IMR-90 (cell line): ENCODE results near the gene EDDM13. TPM values are rescaled to one million over a fixed set of nuclear protein-coding genes. Genes with fewer than 3 reads are reported as not detected.
"Not testable (repeated sequence)": the region's sequence is repeated elsewhere in the genome, so short reads cannot be mapped to it uniquely, and the experiment has no call there.

Source experiments
- ATAC-seq: fragments of 200-7000 bp; cut with Tn5 transposase; 2 replicates; pipeline ENCODE4 v1.9.1; 2020; ENCODE audit warnings: low read depth, mild to moderate bottlenecking, moderate library complexity
- BruUV-seq: library from RNA; stranded (reverse); fragments of 400-500 nt; replicated peaks from 2 replicates; lab custom pipeline; 2021; lab: Mats Ljungman, UMichigan
- CTCF ChIA-PET: fragments of 300-600 bp; formaldehyde crosslinking; extraction: SDS; loops from one replicate; lab custom pipeline; 2021; ENCODE audit warnings: antibody characterized with exemption; lab: Yijun Ruan, JAX
- POLR2A ChIA-PET: fragments of 300-600 bp; sonication (Branson Sonifier 250); formaldehyde crosslinking; loops from one replicate; lab custom pipeline; 2022; ENCODE audit warnings: antibody characterized with exemption; ENCODE audit not compliant: unreplicated experiment; lab: Charles Lee
- DNase-seq: peaks from one replicate; pipeline ENCODE4 v3.0.0; 2013
- H2AFZ ChIP-seq: replicated peaks from 2 replicates; pipeline ENCODE3; 2013; ENCODE audit warnings: low read length, mild to moderate bottlenecking; ENCODE audit not compliant: poor library complexity
- H2AK5ac ChIP-seq: 2 replicates; pipeline ENCODE4 v1.6.1; 2013; ENCODE audit warnings: low read depth, low read length, inconsistent platforms
- H2AK9ac ChIP-seq: replicated peaks from 2 replicates; pipeline ENCODE3; 2013; ENCODE audit warnings: mild to moderate bottlenecking, low read depth, low read length, moderate library complexity; ENCODE audit not compliant: poor library complexity
- H2BK120ac ChIP-seq: 2 replicates; pipeline ENCODE4 v1.6.1; 2013; ENCODE audit warnings: low read depth, low read length, inconsistent platforms
- H2BK15ac ChIP-seq: 3 replicates; pipeline ENCODE4 v1.6.1; 2013; ENCODE audit warnings: low read depth, low read length, inconsistent platforms
- H2BK20ac ChIP-seq: 2 replicates; pipeline ENCODE4 v1.6.1; 2013; ENCODE audit warnings: low read depth, mild to moderate bottlenecking, inconsistent platforms, low read length, moderate library complexity
- H2BK5ac ChIP-seq: 2 replicates; pipeline ENCODE4 v1.6.1; 2013; ENCODE audit warnings: mild to moderate bottlenecking, low read depth, low read length, inconsistent platforms; ENCODE audit not compliant: poor library complexity, severe bottlenecking
- H3K14ac ChIP-seq: replicated peaks from 2 replicates; pipeline ENCODE4 v1.6.1; 2013; ENCODE audit warnings: low read depth, low read length, inconsistent platforms
- H3K18ac ChIP-seq: 2 replicates; pipeline ENCODE4 v1.6.1; 2013; ENCODE audit warnings: low read depth, low read length, control low read depth
- H3K23ac ChIP-seq: 2 replicates; pipeline ENCODE4 v1.6.1; 2013; ENCODE audit warnings: low read depth, low read length, inconsistent platforms
- H3K27ac ChIP-seq: 2 replicates; pipeline ENCODE4 v1.5.1; 2013; ENCODE audit warnings: mild to moderate bottlenecking, control low read depth, low read length; ENCODE audit not compliant: insufficient read depth
- H3K27me3 ChIP-seq: 2 replicates; pipeline ENCODE4 v1.6.1; 2013; ENCODE audit warnings: low read length; ENCODE audit not compliant: control insufficient read depth, insufficient read depth
- H3K36me3 ChIP-seq: 2 replicates; pipeline ENCODE4 v1.6.1; 2013; ENCODE audit warnings: low read length, mixed read lengths; ENCODE audit not compliant: control insufficient read depth, insufficient read depth
- H3K4ac ChIP-seq: 2 replicates; pipeline ENCODE4 v1.6.1; 2013; ENCODE audit warnings: low read depth, low read length, inconsistent platforms
- H3K4me1 ChIP-seq: 2 replicates; pipeline ENCODE4 v1.6.1; 2013; ENCODE audit warnings: low read length, mixed read lengths; ENCODE audit not compliant: control insufficient read depth, insufficient read depth
- H3K4me2 ChIP-seq: 2 replicates; pipeline ENCODE4 v1.6.1; 2013; ENCODE audit warnings: low read depth, mild to moderate bottlenecking, control low read depth, low read length, moderate library complexity
- H3K4me3 ChIP-seq: 2 replicates; pipeline ENCODE4 v1.5.1; 2013; ENCODE audit warnings: low read depth, mild to moderate bottlenecking, control low read depth, low read length, moderate library complexity; ENCODE audit not compliant: insufficient read depth
- H3K56ac ChIP-seq: 2 replicates; pipeline ENCODE4 v1.6.1; 2013; ENCODE audit warnings: low read length, inconsistent platforms; ENCODE audit not compliant: insufficient read depth; ENCODE audit errors: extremely low read depth
- H3K79me1 ChIP-seq, 2 experiments: 2 replicates each; pipeline ENCODE4 v1.6.1; 2013; ENCODE audit warnings: low read length in 2 of 2, inconsistent platforms in 1 of 2, low read depth in 1 of 2
- H3K9ac ChIP-seq: 2 replicates; pipeline ENCODE4 v1.6.1; 2013; ENCODE audit warnings: low read depth, low read length, control low read depth
- H3K9me1 ChIP-seq: 2 replicates; pipeline ENCODE4 v1.6.1; 2013; ENCODE audit warnings: low read length, inconsistent platforms; ENCODE audit not compliant: insufficient read depth
- H3K9me3 ChIP-seq: 2 replicates; pipeline ENCODE4 v1.6.1; 2013; ENCODE audit warnings: low read length; ENCODE audit not compliant: control insufficient read depth, insufficient read depth
- H4K20me1 ChIP-seq: 2 replicates; pipeline ENCODE4 v1.6.1; 2013; ENCODE audit warnings: low read length, inconsistent platforms; ENCODE audit not compliant: insufficient read depth
- H4K5ac ChIP-seq: 2 replicates; pipeline ENCODE4 v1.6.1; 2013; ENCODE audit warnings: mild to moderate bottlenecking, low read depth, low read length, control low read depth
- H4K8ac ChIP-seq, 2 experiments: 2 replicates each; pipeline ENCODE4 v1.6.1; 2013; ENCODE audit warnings: low read depth in 2 of 2, low read length in 2 of 2, control low read depth in 1 of 2, inconsistent platforms in 1 of 2
- H4K91ac ChIP-seq: 2 replicates; pipeline ENCODE4 v1.6.1; 2013; ENCODE audit warnings: low read depth, low read length, inconsistent platforms; ENCODE audit not compliant: insufficient read depth
- BHLHE40 ChIP-seq: fragments of 150-350 bp; IDR thresholded peaks from 2 replicates; pipeline ENCODE4 v1.6.1; 2016; ENCODE audit warnings: mild to moderate bottlenecking, low read depth, low read length
- CEBPB ChIP-seq: IDR thresholded peaks from 2 replicates; pipeline ENCODE4 v1.6.1; 2012; ENCODE audit warnings: low read depth, low read length, improper control_type of control experiment
- CHD1 ChIP-seq: IDR thresholded peaks from 2 replicates; pipeline ENCODE4 v1.6.1; 2012; ENCODE audit warnings: low read depth, low read length, improper control_type of control experiment
- FOS ChIP-seq: fragments of 150-350 bp; IDR thresholded peaks from 2 replicates; pipeline ENCODE4 v1.6.1; 2016; ENCODE audit warnings: low read depth, low read length
- MAFK ChIP-seq: IDR thresholded peaks from 2 replicates; pipeline ENCODE4 v1.6.1; 2012; ENCODE audit warnings: low read depth, low read length, improper control_type of control experiment
- MXI1 ChIP-seq: IDR thresholded peaks from 2 replicates; pipeline ENCODE4 v1.6.1; 2012; ENCODE audit warnings: low read depth, mild to moderate bottlenecking, low read length, moderate library complexity, borderline replicate concordance
- RAD21 ChIP-seq: IDR thresholded peaks from 2 replicates; pipeline ENCODE4 v1.6.1; 2012; ENCODE audit warnings: low read length, improper control_type of control experiment
- RCOR1 ChIP-seq: IDR thresholded peaks from 2 replicates; pipeline ENCODE4 v1.6.1; 2012; ENCODE audit warnings: mild to moderate bottlenecking, low read length, improper control_type of control experiment; ENCODE audit not compliant: insufficient replicate concordance
- RFX5 ChIP-seq: IDR thresholded peaks from 2 replicates; pipeline ENCODE4 v1.8.0; 2012; ENCODE audit warnings: low read depth, mild to moderate bottlenecking, low read length, moderate library complexity
- SMC3 ChIP-seq: fragments of 150-350 bp; IDR thresholded peaks from 2 replicates; pipeline ENCODE4 v1.6.1; 2016; ENCODE audit warnings: low read depth, mild to moderate bottlenecking, antibody characterized with exemption, low read length, moderate library complexity
- WGBS, 2 experiments: methylation state at CpG; one replicate each; pipeline versions ENCODE4 v1.1.5 to v1.1.7; 2013; ENCODE audit warnings: missing lambda C conversion rate in 2 of 2; ENCODE audit not compliant: insufficient read length in 1 of 2; ENCODE audit errors: extremely low coverage in 2 of 2; 5-methylcytosine and 5-hydroxymethylcytosine counted together
- dilution Hi-C: fragments of 300-500 bp; cut with HindIII; formaldehyde crosslinking; loops from one replicate; pipeline ENCODE4 v1.14.3; 2018; ENCODE audit warnings: low sequenced_read_pairs; ENCODE audit not compliant: unreplicated experiment
- in situ Hi-C: fragments of 300-500 bp; cut with MboI; formaldehyde crosslinking; loops from 3 replicates; pipeline ENCODE4 v1.14.3; 2019; ENCODE audit warnings: low sequenced_read_pairs, inconsistent platforms, mixed read lengths
- intact Hi-C: fragments of 100-400 bp; cut with micrococcal nuclease; formaldehyde crosslinking; loops from 2 replicates; pipeline ENCODE4 v1.10.0; 2022
- polyA plus RNA-seq, 3 experiments: library from polyadenylated mRNA; depleted of rRNA; stranded (reverse); fragments of >200 nt; gene quantifications; 2 replicates each; pipeline ENCODE4 v1.2.3, GENCODE V29; 2012; ENCODE audit warnings: low replicate concordance in 1 of 3
- total RNA-seq: library from RNA; depleted of rRNA; stranded (reverse); fragments of >200 nt; gene quantifications from 2 replicates; pipeline ENCODE4 v1.2.3, GENCODE V29; 2012
- TF ChIP-seq, protein P1 (sequence below): fragments of 150-350 bp; IDR thresholded peaks from 2 replicates; pipeline ENCODE4 v1.6.1; 2016; ENCODE audit warnings: low read depth, mild to moderate bottlenecking, low read length, moderate library complexity, borderline replicate concordance

Gene EDDM13
- total and polyA plus RNA-seq, 2 of the 4 experiments (the other 2 are of a cell fraction): not detected

DNA sequence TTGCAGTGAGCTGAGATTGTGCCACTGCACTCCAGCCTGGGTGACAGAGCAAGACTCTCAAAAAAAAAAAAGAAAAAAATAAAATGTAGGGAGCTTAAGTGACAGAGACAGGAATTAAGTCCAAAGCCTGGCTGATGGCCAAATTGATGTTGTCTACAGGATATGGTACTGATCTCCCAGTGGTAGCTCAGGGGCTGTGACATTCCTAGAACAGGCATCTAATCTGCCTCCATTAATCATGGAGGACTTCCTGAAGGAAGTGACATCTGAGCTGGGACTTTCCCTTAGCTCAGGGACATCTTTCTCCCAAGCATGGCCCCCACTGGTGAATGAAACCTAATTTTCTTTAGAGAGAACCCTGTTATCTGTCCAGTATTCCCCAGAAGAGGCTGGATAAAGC lies 11.4 kb upstream of the EDDM13 start:
- DNase-seq (no peak), ATAC-seq (no peak)
- H3K56ac ChIP-seq: no peak overlapping the region
- no peak overlapping the region for H4K8ac ChIP-seq
- H2BK20ac ChIP-seq: no peak overlapping the region
- no peak overlapping the region for H4K91ac ChIP-seq
- H3K18ac ChIP-seq: no peak overlapping the region
- H2BK5ac ChIP-seq: no peak overlapping the region
- H2AK5ac ChIP-seq: no peak overlapping the region
- H3K4ac ChIP-seq: no peak overlapping the region
- H3K4me1 ChIP-seq: no peaks in the 10 kb centered on the region
- no peak overlapping the region for H3K4me2 ChIP-seq
- H4K20me1 ChIP-seq: no peaks in the 10 kb centered on the region
- no peak overlapping the region for H3K27ac ChIP-seq
- H2AFZ ChIP-seq: no peak overlapping the region
- no peak overlapping the region for H3K23ac ChIP-seq
- no TSS peak for BruUV-seq
- H3K9me3 ChIP-seq: no peaks in the 10 kb centered on the region
- ChIA-PET POLR2A (no interaction called here), CTCF (interaction anchor here (0.9 to 1.6 kb wide), 3 partner anchors 8 to 64 kb away, joined by 3 to 8 read pairs (median 4); no protein-coding TSS in a partner anchor)
- intact Hi-C loops (no loop called here), dilution Hi-C loops (no loop called here), in situ Hi-C loops (no loop called here)
- no peaks in the 10 kb centered on the region for H3K79me1 ChIP-seq
- TF ChIP-seq RAD21 (no peak), RFX5 (no peak), FOS (no peak), MAFK (no peak), CEBPB (no peak), MXI1 (no peak), RCOR1 (no peak), BHLHE40 (no peak), SMC3 (no peak), CHD1 (no peak)
- TF ChIP-seq, protein P1, sequence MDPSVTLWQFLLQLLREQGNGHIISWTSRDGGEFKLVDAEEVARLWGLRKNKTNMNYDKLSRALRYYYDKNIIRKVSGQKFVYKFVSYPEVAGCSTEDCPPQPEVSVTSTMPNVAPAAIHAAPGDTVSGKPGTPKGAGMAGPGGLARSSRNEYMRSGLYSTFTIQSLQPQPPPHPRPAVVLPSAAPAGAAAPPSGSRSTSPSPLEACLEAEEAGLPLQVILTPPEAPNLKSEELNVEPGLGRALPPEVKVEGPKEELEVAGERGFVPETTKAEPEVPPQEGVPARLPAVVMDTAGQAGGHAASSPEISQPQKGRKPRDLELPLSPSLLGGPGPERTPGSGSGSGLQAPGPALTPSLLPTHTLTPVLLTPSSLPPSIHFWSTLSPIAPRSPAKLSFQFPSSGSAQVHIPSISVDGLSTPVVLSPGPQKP: no peak
- no peak overlapping the region for H3K4me3 ChIP-seq
- no peak overlapping the region for H2BK120ac ChIP-seq
- H2AK9ac ChIP-seq: no peak overlapping the region
- H3K9ac ChIP-seq: no peak overlapping the region
- no peaks in the 10 kb centered on the region for H3K36me3 ChIP-seq
- H4K5ac ChIP-seq: no peak overlapping the region
- H3K9me1 ChIP-seq: no peaks in the 10 kb centered on the region
- H2BK15ac ChIP-seq: no peak overlapping the region
- H3K14ac ChIP-seq: no peak overlapping the region
- no peaks in the 10 kb centered on the region for H3K27me3 ChIP-seq

GRCh38 chr19:56261932-56262331 lies 10.6 kb upstream of the EDDM13 start:
- CTCF ChIA-PET: interaction anchor here (0.6 to 1.6 kb wide), 2 partner anchors 9 to 87 kb away, joined by 6 to 8 read pairs; no protein-coding TSS in a partner anchor
- H4K8ac ChIP-seq, intact Hi-C loops, H3K36me3 ChIP-seq, POLR2A ChIA-PET, H3K4me3 ChIP-seq, H3K18ac ChIP-seq, H3K4me2 ChIP-seq, H2BK120ac ChIP-seq, H3K9me1 ChIP-seq, H3K9ac ChIP-seq, BruUV-seq, ATAC-seq, H4K91ac ChIP-seq, H3K23ac ChIP-seq, H3K4ac ChIP-seq, H4K20me1 ChIP-seq, H2AK9ac ChIP-seq, H2AK5ac ChIP-seq, H3K27me3 ChIP-seq, dilution Hi-C loops, H2AFZ ChIP-seq, H2BK20ac ChIP-seq, H3K56ac ChIP-seq, H4K5ac ChIP-seq, in situ Hi-C loops, H3K4me1 ChIP-seq, H3K79me1 ChIP-seq, H3K27ac ChIP-seq, H2BK5ac ChIP-seq, H2BK15ac ChIP-seq, H3K14ac ChIP-seq, H3K9me3 ChIP-seq, DNase-seq: not testable (repeated sequence)
- no CpG with 5 or more reads among the region's 6 CpGs for WGBS, 2 experiments
